Measurements from ENCODE around the gene KCNIP4. TPM values are rescaled to one million over a fixed set of nuclear protein-coding genes. Genes with fewer than 3 reads are reported as not detected.

Gene KCNIP4
- total RNA-seq, 1 experiment from 2014 or later: not detected

- ChIA-PET CTCF (no interaction called here), POLR2A (ENCODE audit: unreplicated experiment) (no interaction called here)
- Histone ChIP-seq H3K4me1 (replicated peaks; ENCODE audit: insufficient read depth) (no peaks in the 10 kb centered on the region), H3K27ac (no peak overlapping the region), H3F3A (ENCODE audit: insufficient read depth, low read depth) (no peaks in the 10 kb centered on the region), H3K4me3 (no peak overlapping the region), H3K4me2 (no peak overlapping the region), H3K79me2 (ENCODE audit: low read depth) (no peaks in the 10 kb centered on the region), H3K27me3 (ENCODE audit: insufficient read depth, low read depth) (no peaks in the 10 kb centered on the region), H3K9me2 (ENCODE audit: insufficient read depth) (no peaks in the 10 kb centered on the region), H4K20me1 (ENCODE audit: insufficient read depth) (no peaks in the 10 kb centered on the region), H2AFZ (no peak overlapping the region), H3K36me3 (ENCODE audit: low read depth) (no peaks in the 10 kb centered on the region), H3K9me3 (ENCODE audit: insufficient read depth, low read depth) (no peaks in the 10 kb centered on the region)
- DNase-seq: no peak
- intact Hi-C loops (cut with micrococcal nuclease; ENCODE audit: unreplicated experiment): no loop called here
- BruUV-seq (replicated peaks): no TSS peak
- TF ChIP-seq EZH2 (IDR thresholded peaks at IDR 0.05; ENCODE audit: low read depth): no peak
- no peak for TF ChIP-seq CTCF (conservative IDR thresholded peaks at IDR 0.05)
These were observed 268.2 kb downstream of the KCNIP4 start for GRCh38 chr4:21680326-21680898.

- TF ChIP-seq CTCF (conservative IDR thresholded peaks at IDR 0.05) (no peak), EZH2 (IDR thresholded peaks at IDR 0.05; ENCODE audit: low read depth) (no peak)
- Histone ChIP-seq H3K4me2 (no peak overlapping the region), H3K4me3 (no peak overlapping the region), H3K9me3 (ENCODE audit: insufficient read depth, low read depth) (no peaks in the 10 kb centered on the region), H3F3A (ENCODE audit: insufficient read depth, low read depth) (no peaks in the 10 kb centered on the region), H3K9me2 (ENCODE audit: insufficient read depth) (no peaks in the 10 kb centered on the region), H3K4me1 (replicated peaks; ENCODE audit: insufficient read depth) (no peaks in the 10 kb centered on the region), H3K36me3 (ENCODE audit: low read depth) (no peaks in the 10 kb centered on the region), H3K27ac (no peak overlapping the region), H2AFZ (no peak overlapping the region), H3K27me3 (ENCODE audit: insufficient read depth, low read depth) (no peaks in the 10 kb centered on the region), H3K79me2 (ENCODE audit: low read depth) (no peaks in the 10 kb centered on the region), H4K20me1 (ENCODE audit: insufficient read depth) (no peaks in the 10 kb centered on the region)
- DNase-seq: no peak
- CTCF ChIA-PET: no interaction called here
- no TSS peak for BruUV-seq (replicated peaks)
- intact Hi-C loops (cut with micrococcal nuclease; ENCODE audit: unreplicated experiment): no loop called here
- POLR2A ChIA-PET (ENCODE audit: unreplicated experiment): no interaction called here
These were observed 269.9 kb downstream of the KCNIP4 start for GRCh38 chr4:21678711-21679110.

- no peaks in the 10 kb centered on the region for H3K27me3 ChIP-seq (ENCODE audit: insufficient read depth, low read depth)
- H3K4me3 ChIP-seq: no peak overlapping the region
- H3K27ac ChIP-seq: no peak overlapping the region
- H3K36me3 ChIP-seq (ENCODE audit: low read depth): no peaks in the 10 kb centered on the region
- intact Hi-C loops (cut with micrococcal nuclease; ENCODE audit: unreplicated experiment): no loop called here
- H3K4me2 ChIP-seq: no peak overlapping the region
- H3K9me3 ChIP-seq (ENCODE audit: insufficient read depth, low read depth): no peaks in the 10 kb centered on the region
- TF ChIP-seq EZH2 (IDR thresholded peaks at IDR 0.05; ENCODE audit: low read depth) (no peak), CTCF (conservative IDR thresholded peaks at IDR 0.05) (no peak)
- no peak overlapping the region for H2AFZ ChIP-seq
- no peaks in the 10 kb centered on the region for H3F3A ChIP-seq (ENCODE audit: insufficient read depth, low read depth)
- H4K20me1 ChIP-seq (ENCODE audit: insufficient read depth): no peaks in the 10 kb centered on the region
- CTCF ChIA-PET: no interaction called here
- POLR2A ChIA-PET (ENCODE audit: unreplicated experiment): no interaction called here
- H3K79me2 ChIP-seq (ENCODE audit: low read depth): no peaks in the 10 kb centered on the region
- H3K4me1 ChIP-seq (replicated peaks; ENCODE audit: insufficient read depth): no peaks in the 10 kb centered on the region
- no TSS peak for BruUV-seq (replicated peaks)
- DNase-seq: no peak
- H3K9me2 ChIP-seq (ENCODE audit: insufficient read depth): no peaks in the 10 kb centered on the region
These were observed 271.4 kb downstream of the KCNIP4 start for GRCh38 chr4:21677173-21677572.
